ENCODE measurements around the gene ZNF579.
"Not testable (repeated sequence)": the region's sequence is repeated elsewhere in the genome, so short reads cannot be mapped to it uniquely, and the experiment has no call there.

ZNF579 gene

DNA sequence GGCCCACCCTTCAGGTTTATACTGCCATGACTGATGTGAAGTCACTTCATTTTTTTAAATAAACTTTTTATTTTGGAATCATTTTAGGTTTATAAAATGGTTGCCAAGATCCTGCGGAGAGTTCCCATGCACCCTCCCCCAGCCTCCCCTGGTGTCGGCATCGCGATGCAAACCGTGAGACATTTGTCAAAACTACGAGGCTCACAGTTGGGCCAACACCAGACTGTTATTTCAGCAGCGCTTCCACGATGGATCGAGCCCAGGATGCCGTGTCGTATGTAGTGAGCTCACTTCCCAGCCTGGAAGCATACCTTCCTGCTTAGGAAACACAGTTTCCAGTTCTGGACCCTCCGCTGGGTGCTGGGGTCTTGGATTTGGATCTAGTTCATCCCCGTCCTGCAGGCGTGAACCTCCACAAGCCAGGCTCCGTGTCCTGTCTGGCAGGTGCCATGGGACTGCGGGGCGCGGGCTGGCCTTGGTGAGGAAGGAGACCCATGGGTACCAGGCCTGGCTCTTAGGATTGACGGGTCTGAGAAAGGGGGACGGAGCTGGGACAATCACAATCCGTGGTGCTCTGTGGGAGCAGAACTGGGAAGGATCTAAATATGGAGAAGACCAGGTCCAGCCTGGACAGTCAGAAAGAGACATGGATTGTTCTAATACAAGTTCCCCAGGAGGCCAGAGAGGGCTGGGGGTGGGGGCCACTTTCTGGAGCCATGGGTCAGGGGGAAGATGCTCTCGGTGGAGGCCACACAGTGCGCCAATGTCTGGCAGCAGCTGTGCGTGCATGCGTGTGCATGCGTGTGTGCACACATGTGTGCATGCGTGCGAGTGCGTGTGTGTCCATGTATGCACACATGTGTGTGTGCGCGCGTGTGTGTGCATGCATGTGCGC is 41.3 kb downstream of the ZNF579 start:
- DNase-seq (ENCODE audit: low read depth): no peak

DNA sequence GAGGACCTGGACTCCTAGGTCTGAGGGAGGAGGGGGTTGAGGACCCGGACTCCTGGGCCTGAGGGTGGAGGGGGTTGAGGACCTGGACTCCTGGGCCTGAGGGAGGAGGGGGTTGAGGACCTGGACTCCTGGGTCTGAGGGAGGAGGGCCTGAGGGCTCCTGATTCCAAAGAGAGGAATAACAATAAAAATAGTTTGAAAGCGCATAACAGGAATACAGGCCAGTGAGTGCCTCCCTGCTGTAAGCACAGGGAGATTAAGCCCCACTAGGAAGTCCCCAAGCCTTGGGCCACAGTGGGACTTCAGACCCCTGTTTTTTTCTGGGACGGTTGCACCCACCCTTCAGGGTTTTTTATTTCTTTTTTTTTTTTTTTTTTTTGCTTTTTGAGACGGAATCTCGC is 42.5 kb downstream of the ZNF579 start:
- no peak for DNase-seq (ENCODE audit: low read depth)

DNA sequence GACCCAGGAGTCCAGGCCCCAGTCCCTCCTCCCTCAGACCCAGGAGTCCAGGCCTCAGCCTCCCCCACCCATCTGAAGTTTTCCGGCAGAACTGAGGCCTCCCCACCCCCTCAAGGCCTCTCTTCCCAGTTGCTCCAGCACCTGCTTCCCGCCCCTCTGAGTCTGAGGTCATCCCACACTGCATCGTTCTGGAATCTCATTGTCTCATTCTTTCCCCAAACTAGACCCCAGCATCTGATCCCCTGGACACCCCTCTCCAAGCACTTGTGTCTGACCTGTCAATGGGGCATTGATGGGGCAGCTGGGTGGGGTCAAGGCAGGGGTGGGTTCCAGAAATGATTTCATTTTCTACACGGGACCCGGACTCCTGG is 42.9 kb downstream of the ZNF579 start:
- DNase-seq (ENCODE audit: low read depth): no peak

DNA sequence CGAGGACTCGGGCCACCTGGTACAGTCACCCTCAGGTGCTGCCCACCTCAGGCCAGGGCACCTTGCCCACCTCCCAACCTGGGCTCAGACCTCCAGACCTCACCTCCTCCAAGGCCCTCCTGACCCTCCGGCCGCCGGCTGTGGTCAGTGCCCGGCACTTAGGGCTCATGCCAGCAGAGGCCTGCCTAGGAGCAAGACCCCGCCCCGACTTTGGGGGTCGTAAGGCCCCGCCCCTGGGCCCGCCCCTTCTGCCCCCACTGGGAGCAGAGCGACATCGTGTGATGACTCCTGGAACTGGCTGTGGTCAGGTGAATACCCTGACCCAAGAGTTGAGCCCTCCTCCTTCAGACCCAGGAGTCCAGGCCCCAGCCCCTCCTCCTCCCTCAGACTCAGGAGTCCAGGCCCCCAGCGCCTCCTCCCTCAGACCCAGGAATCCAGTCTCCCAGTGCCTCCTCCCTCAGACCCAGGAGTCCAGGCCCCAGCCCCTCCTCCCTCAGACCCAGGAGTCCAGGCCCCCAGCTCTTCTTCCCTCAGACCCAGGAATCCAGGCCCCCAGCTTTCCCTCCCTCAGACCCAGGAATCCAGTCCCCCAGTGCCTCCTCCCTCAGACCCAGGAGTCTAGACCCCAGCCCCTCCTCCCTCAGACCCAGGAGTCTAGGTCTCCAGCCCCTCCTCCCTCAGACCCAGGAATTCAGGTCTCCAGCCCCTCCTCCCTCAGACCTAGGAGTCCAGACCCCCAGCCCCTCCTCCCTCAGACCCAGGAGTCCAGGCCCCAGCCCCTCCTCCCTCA is 43.5 kb downstream of the ZNF579 start, which contains the start of gene SBK2:
Gene SBK2, minus strand, starts transcription at position 183 of the 790 bp plus-strand sequence. CDS start 839 bp downstream, outside the sequence.
- no peak for DNase-seq (ENCODE audit: low read depth)

DNA sequence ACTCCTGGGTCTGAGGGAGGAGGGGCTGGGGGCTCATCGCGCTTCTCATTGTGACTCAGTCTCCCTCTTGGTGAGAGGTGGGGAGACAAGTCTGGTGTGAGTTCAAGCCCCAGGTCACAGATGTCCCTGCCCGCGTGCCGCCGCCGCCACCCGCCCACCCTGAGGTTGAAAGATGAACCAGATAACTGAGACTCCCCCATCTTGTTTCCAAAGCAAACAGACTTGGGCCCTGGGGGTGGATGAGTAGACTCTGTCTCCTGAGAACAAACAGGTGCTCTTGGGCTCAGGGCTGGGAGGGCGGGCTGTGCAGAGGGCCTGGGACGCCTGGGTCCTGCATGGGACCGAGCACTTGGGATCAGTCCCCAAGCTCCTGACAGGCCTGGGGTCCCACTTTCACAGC is 44.3 kb downstream of the ZNF579 start:
- no peak for DNase-seq (ENCODE audit: low read depth)

DNA sequence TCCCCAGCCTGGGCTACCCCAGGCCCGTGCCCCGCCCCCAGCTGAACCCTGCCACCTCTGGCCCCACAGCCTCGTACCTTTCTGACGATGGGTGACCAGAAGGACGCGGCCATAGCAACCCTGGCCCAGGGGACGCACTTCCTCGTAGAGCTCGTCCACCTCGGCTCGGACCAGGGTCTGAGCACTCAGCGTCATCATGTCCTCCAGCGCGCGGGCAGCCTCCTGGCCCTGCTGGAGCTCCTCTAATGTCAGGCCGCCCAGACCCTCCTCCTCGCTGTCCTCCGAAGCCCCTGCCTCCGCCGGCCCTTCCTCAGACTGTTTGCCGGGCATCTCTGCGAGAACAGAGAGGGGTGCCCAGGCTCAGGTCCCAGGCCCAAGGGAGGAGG is 44.7 kb downstream of the ZNF579 start:
- no peak for DNase-seq (ENCODE audit: low read depth)

DNA sequence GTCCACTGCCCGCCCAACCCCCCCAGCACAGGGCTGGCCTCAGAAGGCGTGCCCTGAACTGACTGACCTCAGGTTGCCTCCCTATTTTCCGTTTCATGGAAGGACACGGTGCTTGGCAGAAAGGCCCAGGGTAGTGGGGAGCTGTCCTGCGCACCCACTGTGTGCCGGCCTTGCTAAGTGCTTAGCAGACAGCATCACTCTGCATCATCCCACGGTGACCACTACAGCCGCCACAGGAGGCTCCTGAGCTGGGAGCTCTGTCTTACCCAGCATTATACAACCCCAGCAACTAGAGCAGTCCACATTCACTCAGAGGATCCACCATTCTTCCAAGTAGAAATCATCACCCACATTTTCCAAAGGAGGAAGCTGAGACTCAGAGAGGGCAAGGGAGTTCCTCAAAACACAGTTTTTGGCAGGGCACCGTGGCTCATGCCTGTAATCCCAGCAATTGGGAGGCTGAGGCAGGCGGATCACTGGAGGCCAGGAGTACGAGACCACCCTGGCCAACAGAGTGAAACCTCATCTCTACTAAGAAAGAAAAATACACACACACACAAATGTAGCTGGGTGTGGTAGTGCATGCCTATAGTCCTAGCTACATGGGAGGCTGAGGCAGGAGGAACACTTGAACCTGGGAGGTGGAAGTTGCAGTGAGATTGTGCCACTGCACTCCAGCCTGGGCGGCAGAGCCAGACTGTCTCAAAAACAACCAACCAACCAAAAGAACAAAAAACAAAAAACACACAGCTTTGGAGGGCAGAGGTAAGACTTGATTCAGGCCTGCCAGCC is 45.3 kb downstream of the ZNF579 start:
- DNase-seq (ENCODE audit: low read depth): no peak

DNA sequence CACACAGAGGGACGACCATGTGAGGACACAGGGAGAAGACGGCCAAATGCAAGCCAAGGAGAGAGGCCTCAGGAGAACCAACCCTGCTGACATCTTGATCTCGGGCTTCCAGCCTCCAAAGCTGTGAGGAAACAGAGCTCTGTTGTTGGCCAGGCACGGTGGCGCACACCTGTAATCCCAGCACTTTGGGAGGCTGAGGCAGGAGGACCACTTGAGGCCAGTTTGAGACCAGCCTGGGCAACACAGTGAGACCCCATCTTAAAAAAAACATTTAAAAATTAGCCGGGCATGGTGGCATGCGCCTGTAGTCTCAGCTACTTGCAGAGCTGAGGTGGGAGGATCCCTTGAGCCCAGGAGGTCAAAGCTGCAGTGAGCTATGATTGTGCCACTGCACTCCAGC is 46.4 kb downstream of the ZNF579 start:
- not testable (repeated sequence) for DNase-seq (ENCODE audit: low read depth)

DNA sequence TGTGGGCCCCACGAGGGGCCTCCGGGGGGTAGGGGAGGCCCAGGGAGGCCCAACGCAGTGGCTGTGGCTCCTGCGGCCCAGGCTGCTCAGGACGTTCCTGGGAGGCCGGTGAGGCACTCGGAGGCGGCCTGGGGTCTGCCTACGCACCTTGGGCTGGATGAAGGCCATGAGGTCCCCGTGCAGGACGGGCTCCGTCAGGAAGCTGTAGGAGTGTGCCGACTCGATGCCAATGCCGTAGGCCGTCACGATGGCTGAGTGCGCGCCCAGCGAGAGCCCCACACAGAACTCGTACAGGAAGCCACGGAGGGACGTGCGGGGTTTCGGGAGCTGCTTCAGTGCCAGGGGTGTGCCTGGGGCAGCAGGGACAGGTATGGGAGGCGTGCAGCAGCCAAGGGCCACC is 49.7 kb downstream of the ZNF579 start:
- DNase-seq (ENCODE audit: low read depth): no peak

DNA sequence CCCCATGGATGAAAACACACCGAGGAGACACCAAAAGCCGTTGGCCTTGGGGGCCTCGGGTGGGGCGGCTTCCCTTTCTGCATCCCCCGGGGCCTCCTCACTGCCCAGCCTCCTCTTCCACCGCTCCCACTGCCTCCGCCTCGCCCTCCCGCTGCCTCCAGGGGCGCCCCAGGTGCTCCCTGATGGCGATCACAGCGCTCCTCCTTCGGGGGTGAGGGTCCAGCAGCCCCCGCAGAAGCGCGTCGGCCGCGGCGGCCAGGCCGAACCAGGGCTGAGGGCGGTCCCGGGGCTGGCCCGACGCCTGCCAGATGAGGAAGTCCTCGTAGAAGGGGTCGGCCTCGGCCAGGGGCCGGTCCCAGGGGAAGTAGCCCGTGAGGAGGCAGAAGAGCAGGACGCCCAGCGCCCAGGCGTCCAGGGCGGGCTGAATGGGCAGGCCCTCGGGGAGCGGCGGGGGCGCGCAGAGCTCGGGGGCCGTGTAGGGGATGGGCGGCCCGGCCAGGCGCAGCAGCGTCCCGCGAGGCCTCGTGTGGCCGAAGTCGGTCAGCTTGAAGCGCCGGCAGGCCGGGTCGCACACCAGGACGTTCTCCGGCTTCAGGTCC is 50.9 kb downstream of the ZNF579 start:
- no peak for DNase-seq (ENCODE audit: low read depth)

DNA sequence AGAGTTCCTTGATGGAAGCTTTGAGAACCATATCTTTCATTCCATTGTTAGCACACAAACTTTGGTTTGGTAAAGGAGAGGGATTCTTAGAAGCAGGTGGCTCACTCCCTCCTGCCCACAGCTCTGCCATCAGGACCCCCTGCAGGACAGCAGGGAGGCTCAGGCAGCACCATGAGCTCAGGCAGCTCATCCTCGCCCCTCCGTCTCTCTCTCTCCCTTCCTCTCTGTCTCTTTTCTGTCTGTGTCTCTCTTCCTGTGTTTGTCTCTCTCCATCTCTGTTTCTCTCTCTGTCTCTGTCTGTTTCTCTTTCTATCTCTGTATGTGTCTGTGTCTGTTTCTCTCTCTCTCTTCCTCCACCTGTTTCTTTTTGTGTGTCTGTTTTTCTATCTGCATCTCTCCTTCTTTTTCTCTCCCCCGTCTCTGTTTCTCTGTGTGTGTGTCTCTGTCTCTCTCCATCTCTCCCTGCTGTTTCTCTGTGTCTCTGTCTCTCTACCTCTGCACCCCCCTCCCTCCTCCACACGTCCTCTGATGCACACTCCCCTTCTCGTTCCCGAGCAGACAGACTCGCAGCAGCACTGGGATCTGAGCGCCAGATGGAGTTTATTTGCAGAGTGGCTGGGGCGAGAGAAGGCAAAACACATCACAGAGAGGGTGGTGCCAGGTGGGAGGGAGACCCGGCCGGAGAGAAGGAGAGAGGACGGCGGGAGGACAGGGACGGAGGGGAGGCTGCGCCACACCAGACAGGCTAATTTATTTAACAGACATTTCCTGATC is 52.4 kb downstream of the ZNF579 start:
- DNase-seq (ENCODE audit: low read depth): no peak

DNA sequence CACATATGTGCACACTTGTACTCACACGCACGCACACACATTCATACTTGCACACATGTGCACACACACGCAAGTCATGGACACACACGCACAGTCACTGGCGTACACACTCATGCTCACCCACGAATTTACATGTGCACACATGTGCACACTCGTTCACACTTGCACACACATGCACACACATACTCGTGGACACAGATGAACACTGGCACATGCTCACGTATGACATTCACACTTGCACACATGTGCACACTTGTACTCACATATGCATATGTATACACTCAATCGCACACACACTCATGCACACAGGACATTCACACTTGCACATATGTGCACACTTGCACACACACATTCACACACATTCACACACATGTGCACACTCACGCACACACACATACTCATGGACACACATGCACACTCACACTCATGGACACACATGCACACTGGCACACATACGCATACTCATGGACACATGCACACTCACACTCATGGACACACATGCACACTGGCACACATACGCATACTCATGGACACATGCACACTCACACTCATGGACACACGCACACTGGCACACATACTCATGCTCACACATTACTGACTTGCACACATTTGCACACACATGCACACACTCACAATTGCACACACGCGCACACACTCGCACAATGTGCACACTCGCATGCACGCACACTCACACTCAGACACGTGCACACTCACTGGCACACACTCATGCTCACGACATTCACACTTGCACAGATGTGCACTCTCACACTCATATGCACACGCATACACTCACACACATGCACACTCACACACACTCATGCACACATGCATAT is 53.2 kb downstream of the ZNF579 start:
- no peak for DNase-seq (ENCODE audit: low read depth)

Data from activated T-helper 1 cell treated with Interleukin-2 at 50 U/mL for 16 hours (primary cell).